ENCODE data around the gene GPX4. TPM values are rescaled to one million over a fixed set of nuclear protein-coding genes. Genes with fewer than 3 reads are reported as not detected.

GPX4 gene
- total RNA-seq, 1 donor from 2014 or later: 239 TPM

DNA sequence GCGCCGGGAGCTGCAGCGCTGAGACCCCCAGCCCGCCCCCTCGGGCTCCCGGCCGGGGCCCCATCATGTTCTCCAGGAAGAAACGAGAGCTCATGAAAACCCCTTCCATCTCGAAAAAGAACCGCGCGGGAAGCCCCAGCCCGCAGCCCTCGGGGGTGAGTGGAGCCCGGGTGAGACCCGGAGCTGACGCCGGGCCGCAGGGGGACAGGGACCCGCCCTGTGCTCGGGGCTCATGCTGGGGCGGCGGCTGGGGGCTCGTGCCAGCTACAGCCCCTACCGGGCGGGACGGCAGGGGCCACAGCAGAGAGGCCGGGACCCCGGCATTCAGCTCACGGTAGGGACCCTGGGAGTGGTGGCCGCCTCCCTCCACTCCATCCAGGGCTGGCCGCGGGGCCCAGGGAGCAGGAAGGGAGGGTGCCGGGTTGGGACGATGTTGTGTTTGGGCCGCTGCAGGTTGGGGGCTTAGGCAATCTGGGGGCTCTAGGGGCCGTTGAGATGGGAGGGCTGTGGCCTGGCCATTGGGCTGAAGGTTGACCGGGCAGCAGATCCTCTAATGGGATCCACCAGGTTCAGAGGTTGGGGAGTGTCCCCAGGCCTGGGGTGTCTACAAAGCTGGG, 36.3 kb upstream of the GPX4 start:
- ATAC-seq: no peak
- intact Hi-C loops (cut with DNase I): no loop called here
- DNase-seq (ENCODE audit: low spot score): peak; percentile 53

DNA sequence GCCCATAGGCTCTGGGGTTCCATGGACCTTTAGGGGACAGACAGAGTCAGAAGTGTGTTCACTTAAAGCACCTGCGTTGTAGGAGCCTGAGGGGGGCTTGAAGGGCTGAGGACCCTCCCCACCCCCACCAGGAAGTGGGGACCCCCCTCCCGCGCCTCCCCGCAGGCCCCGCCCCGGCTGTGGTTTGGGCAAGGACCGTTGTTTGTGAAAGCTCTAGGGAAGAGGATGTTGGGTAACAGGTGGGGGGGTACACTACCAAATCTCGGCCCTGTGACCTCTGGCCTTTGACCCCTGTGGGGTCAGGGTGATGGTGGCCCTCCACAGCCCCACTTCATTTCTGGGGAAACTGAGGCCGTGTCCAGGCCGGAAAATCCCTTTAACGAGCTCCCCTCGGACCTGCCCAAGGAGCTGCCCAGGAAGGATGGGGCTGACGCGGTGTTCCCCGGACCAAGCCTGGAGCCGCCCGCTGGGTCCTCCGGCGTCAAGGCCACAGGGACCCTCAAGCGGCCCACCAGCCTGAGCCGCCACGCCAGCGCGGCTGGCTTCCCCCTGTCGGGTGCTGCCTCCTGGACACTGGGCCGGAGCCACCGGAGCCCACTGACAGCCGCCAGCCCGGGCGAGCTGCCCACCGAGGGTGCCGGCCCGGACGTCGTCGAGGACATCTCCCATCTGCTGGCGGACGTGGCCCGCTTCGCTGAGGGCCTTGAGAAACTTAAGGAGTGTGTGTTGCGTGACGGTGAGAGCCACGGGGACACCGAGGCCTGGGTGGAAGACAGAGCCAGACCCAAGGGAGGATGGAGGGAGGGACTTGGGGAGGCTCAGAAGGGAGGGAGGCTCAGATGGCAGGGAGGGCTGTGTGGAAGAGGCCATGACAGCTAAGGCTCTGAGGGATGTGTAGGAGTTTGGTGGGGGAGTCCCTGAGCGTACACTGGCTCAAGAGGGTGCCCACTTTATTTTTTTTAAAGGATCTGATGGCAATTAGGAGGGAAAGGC, 35.5 kb upstream of the GPX4 start:
- intact Hi-C loops (cut with DNase I): no loop called here
- DNase-seq (ENCODE audit: low spot score) (peak; percentile 78), ATAC-seq (peak; percentile 36)

DNA sequence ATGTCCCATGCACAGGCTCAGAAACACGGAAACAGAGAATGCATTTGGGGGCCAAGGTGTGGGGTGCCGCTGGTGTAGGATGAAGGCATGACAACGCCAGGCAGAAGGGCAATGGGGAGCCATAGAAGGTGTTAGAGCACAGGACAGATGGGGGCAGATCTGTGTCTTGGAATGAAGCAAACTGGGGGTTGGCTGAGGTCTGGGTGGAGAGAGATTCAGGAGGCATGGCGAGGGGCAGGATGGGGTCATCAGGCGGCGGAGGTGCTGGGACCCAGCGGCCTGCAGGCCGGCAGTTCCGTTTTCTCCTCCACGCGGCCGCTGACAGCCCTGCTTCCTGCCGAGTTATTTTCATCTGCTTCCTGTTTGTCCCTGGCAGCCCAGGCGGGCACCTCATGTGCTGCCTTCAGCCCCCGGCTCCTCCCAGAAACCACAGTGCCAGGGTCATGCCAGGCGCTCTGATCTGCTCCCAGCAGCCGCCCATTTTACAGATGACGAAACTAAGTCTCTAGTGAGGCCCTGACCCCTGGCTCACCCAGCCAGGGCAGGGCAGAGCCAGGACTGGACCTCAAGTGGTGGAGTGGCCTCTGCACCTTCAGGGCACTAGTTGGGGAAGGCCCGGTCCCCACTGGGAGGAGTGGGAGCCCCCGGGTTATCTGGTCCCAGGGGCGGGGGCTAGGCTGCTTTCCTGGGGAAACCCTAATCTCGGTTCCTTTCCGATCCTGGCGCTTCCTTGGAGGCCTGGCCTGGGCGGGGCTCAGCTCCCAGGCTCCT, 34.6 kb upstream of the GPX4 start:
- ATAC-seq (peak; percentile 57), DNase-seq (ENCODE audit: low spot score) (peak; percentile 76)
- intact Hi-C loops (cut with DNase I): no loop called here

DNA sequence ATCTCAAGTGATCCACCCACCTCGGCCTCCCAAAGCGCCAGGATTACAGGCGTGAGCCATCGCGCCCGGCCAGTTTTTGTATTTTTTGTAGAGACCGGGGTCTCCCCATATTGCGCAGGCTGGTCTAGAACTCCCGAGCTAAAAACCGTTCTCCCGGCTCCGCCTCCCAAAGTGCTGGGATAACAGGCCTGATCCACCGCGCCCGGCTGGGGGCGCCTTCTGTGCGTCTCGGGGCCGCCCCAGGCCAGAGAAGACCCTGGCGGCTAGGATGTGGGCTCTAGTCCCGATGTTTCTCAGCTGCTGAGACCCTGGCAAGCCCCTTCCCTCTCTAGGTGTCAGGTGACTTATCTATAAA, 33.2 kb upstream of the GPX4 start:
- DNase-seq (ENCODE audit: low spot score) (no peak), ATAC-seq (no peak)
- intact Hi-C loops (cut with DNase I): no loop called here

DNA sequence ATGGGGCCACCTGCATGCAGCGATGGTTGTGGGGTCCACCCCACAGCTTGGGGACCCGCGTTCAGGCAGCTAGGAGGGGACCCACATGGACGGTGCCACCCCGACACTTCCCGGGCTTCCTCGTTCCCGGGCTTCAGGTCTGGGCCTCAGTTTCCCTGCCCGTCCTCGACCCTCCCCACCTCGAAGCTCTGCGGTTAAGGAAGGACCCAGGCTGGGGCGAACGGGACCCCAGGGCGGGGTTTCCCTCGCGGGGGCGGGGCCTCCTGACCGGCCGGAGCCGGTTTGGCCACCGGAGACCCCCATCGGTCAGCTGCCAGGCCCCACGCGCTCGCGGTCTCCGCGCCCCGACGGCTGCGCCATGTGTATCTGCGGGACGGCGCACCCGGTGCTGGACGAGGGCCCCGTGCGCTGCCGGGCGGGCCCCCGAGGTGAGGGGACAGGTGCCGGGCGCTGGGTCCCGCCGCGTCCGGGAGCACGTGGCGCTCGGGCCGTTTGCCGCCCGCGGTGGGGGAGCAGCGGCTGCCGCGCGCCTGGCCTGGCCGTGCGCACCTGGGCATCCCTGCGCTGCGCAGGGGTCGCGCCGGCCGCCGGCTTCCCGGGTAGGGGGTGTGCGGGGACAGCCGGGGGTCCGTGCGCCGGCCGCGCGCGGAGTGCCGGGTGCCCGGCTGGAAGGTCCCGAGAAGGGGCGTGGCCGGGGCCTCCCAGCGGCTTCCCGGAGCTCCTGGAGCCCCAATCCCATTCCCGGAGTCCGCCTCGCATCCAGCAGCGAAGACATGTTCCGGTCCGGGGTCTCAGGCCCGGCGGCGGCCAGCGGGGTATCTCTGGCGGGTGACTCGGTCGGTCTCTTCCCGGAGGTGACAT, 32.6 kb upstream of the GPX4 start:
- intact Hi-C loops (cut with DNase I): no loop called here
- DNase-seq (ENCODE audit: low spot score): peak; percentile 58
- no peak for ATAC-seq

DNA sequence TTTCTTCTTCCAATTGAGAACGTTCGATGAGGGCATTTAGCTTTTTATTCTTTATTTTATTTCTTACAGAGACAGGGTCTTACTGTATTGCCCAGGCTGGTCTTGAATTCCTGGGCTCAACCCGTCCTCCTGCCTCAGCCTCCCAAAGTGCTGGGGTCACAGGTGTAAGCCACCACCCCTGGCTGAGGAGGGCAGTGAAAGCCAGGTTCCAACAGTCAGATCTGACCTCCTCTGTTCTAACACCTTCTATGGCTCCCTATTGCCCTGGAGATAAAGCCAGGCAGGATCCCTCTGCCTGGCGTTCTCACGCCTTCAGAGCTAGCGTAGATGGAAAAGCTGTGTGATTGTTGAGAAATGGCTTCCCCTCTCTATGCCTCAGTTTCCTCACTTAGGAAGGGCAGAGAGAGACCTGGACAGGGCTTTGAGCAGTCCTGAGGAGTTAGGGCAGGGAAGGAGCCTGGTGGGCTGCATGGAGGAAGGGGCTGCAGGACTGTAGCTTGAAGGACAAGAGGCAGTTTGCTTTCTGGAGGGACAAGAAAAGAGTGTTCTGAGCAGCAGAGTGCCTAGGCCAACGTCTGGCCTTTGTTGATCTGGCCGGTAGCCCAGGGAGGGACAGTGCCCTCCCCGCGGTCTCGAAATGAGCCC, 31.3 kb upstream of the GPX4 start:
- ATAC-seq (no peak), DNase-seq (ENCODE audit: low spot score) (no peak)
- intact Hi-C loops (cut with DNase I): no loop called here

DNA sequence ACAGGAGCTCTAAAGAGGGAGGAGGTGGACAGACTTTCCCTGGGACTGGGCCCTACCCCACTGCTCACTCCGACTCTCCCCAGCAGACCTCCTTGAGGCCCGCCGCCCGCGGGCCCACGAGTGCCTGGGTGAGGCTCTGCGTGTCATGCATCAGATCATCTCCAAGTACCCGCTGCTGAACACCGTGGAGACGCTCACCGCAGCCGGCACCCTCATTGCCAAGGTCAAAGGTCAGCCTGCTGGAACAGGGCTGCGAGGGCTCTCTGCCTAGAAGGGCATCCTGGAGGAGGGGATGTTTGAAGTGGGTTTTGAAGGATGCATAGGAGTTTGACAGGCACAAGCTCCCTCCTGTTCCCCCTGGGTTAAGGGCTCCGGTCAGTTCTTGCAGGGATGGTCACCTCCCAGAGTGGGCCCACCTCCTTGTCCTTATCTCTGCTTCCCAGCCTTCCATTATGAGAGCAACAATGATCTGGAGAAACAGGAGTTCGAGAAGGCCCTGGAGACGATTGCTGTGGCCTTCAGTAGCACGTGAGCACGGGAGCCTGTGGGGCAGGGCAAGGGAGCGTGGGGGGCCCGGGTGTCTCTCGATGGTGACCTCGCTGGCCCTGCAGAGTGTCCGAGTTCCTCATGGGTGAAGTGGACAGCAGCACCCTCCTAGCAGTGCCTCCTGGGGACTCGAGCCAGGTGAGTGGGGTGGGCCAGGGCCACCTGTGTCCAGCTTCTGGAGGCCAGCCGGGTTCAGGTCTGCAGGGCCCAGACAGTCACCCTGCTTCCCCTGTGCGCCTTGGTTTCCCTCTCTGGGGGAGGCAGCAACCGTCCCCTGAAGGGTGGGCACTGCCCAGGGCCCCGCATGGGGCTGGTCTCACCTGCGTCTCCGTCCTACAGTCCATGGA, 30.5 kb upstream of the GPX4 start:
- ATAC-seq (no peak), DNase-seq (ENCODE audit: low spot score) (peak; percentile 56)
- intact Hi-C loops (cut with DNase I): no loop called here

DNA sequence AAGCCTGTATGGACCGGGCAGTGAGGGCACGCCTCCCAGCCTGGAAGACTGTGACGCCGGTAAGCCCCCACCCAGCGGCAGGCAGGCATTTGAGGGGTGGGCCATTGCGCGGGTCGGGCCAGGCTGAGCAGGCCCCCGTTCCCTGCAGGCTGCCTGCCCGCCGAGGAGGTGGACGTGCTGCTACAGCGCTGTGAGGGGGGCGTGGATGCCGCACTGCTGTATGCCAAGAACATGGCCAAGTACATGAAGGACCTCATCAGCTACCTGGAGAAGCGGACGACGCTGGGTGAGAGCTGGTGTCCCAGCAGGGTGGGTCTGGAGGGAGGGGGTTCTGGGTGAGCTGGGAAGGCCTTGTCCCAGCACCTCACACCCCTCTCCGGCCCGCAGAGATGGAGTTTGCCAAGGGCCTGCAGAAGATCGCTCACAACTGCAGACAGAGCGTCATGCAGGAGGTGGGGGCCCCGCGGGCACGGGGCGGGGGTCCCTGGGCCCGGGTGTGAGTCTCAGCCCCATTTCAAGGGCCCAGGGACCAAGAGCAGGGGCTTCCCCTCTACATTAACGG, 29.8 kb upstream of the GPX4 start:
- DNase-seq (ENCODE audit: low spot score): peak; percentile 55
- ATAC-seq: no peak
- intact Hi-C loops (cut with DNase I): no loop called here

DNA sequence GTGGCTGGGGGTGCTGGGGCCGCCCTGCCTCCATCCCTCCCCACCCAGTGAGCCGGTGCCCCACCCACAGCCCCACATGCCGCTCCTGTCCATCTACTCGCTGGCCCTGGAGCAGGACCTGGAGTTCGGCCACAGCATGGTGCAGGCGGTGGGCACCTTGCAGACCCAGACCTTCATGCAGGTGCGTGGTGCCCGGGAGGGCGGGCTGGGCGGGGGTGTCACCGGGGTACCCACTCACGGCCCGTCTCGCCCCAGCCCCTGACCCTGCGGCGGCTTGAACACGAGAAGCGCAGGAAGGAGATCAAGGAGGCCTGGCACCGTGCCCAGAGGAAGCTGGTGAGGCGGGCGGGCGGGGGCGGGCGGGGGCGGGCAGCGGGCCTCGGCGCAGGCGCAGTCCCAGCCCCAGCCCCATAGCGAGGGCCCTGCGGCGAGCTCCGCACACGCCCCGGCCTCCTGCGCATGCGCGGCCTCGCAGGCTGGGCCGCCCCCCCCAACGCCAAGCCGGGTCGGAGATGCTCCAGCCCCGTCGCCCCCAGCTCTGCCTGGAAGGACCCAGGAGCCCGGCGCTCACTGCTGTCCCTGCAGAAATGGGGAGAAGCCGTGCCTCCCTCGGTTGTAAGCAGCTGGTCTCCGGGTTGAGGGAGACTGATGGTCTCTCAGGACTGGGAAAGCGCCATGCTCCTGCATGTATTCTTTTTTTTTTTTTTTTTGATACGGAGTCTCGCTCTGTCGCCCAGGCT, 29.1 kb upstream of the GPX4 start:
- peak; percentile 23 for ATAC-seq
- intact Hi-C loops (cut with DNase I): no loop called here
- DNase-seq (ENCODE audit: low spot score): peak; percentile 91

DNA sequence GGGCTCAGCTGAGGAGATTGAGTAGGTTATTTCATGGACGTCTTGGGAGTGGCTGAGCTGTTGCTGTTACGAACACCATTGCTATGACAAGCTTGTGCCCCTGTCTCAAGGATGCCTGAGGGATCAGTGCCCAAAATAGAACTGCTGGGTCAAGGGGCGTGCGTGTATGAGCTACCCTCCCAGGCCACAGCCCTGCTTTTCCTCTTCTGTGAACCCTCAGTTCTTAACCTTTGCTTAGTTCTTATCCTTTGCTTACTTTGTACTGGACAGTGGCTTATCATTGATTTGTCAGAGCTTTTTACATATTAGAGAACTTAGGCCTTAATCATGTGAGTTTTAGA, 27.8 kb upstream of the GPX4 start:
- intact Hi-C loops (cut with DNase I): no loop called here
- DNase-seq (ENCODE audit: low spot score) (no peak), ATAC-seq (no peak)

DNA sequence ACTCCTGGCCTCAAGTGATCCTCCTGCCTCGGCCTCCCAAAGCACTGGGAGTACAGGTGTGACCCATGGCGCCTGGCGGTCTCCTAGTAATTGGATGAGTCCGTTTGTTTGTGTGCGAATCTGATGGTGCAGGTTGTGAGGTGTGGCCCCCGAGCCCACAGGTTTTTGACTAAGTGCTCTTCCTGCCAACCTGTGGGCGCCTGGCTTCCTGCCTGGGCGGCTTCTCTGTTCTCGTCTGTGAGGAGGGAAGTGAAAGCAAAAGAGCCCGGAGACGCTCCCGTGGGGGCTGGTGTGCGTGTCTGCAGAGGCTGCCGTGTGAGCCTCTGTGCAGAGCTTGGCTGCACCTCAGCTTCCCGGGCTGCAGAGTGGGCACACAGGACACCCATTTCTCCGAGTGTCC, 26.8 kb upstream of the GPX4 start:
- intact Hi-C loops (cut with DNase I): no loop called here
- DNase-seq (ENCODE audit: low spot score) (peak; percentile 72), ATAC-seq (peak; percentile 45)

DNA sequence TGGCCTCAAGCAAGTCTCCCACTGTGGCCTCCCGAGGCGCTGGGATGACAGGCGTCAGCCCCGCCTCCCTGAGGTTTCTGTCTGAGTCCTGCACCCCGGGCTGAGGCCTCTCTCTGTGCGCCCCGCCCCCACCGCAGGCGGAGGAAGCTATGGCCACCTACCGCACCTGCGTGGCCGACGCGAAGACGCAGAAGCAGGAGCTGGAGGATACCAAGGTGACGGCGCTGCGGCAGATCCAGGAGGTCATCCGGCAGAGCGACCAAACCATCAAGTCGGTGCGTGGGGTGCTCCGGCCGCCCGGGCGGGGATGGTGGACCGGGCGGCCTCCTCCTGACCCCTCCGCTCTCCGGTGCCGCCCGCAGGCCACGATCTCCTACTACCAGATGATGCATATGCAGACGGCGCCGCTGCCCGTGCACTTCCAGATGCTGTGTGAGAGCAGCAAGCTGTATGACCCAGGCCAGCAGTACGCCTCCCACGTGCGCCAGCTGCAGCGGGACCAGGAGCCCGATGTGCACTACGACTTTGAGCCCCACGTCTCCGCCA, 24.2 kb upstream of the GPX4 start:
- ATAC-seq (no peak), DNase-seq (ENCODE audit: low spot score) (peak; percentile 61)
- intact Hi-C loops (cut with DNase I): no loop called here

DNA sequence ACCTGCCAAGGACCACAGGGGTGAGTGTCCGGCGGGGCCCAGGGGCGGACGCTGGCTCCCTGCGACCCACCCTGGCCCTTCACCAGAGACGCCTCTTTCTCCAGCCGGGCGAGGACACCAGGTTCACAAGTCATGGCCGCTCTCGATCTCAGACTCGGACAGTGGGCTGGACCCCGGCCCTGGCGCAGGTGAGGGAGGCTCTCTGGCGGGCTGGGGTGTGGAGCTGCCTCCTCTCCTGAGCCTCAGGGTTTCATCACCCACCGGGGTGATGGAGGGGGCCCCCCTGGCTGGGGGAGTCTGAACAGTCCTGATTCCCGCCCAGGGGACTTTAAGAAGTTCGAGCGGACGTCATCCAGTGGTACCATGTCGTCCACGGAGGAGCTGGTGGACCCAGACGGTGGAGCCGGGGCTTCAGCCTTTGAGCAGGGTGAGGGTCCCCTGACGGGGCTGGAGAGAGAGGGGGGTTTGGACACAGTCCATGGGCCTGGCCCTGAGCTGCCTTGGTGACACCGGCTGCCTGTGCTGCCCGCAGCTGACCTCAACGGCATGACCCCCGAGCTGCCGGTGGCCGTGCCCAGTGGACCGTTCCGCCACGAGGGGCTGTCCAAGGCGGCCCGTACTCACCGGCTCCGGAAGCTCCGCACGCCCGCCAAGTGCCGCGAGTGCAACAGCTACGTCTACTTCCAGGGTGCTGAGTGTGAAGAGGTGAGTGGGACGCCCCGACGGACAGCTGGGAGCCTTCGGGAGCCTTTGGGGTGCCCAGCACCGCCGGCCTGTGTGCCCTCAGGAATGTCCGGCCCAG, 23.2 kb upstream of the GPX4 start:
- ATAC-seq (no peak), DNase-seq (ENCODE audit: low spot score) (no peak)
- intact Hi-C loops (cut with DNase I): no loop called here

DNA sequence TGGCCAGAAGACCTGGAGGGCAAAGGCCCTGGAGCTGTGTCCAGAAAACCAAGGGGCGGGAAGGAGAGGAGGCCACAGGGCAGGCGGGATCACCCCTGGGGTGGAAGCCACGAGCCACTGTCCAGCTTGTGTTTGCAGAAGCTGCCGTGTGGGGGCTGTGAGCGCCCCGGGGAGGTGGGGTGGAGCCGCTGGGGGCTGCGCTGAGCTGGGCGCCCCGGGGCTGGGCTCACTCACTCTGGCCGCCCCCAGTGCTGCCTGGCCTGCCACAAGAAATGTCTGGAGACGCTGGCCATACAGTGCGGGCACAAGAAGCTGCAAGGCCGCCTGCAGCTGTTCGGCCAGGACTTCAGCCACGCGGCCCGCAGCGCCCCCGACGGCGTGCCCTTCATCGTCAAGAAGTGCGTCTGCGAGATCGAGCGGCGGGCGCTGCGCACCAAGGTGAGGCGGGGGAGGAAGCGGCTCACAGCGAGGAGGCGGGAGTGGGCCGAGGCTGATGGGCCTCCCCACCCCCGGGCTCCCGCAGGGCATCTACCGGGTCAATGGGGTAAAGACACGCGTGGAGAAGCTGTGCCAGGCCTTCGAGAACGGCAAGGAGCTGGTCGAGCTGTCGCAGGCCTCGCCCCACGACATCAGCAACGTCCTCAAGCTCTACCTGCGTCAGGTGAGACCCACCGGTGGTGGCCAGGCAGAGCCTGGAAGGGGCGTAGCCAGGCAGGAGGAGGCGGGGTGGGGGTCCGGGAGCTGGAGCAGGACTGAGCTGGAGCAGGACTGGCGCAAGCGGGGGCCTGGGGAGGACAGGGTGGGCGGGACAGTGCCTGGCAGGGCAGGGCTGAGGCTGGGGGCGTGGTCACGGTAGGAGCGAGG, 22.3 kb upstream of the GPX4 start:
- no peak for ATAC-seq
- DNase-seq (ENCODE audit: low spot score): peak; percentile 57
- intact Hi-C loops (cut with DNase I): no loop called here
